ENCODE measurements around the gene PUSL1. TPM values are rescaled to one million over a fixed set of nuclear protein-coding genes. Genes with fewer than 3 reads are reported as not detected.

PUSL1 gene
- total RNA-seq, 1 experiment from 2014 or later, result 40.3 TPM

- no peak for DNase-seq (ENCODE audit: low read depth)
Observed at GRCh38 chr1:1338278-1338677, 29.9 kb downstream of the PUSL1 start.

DNA sequence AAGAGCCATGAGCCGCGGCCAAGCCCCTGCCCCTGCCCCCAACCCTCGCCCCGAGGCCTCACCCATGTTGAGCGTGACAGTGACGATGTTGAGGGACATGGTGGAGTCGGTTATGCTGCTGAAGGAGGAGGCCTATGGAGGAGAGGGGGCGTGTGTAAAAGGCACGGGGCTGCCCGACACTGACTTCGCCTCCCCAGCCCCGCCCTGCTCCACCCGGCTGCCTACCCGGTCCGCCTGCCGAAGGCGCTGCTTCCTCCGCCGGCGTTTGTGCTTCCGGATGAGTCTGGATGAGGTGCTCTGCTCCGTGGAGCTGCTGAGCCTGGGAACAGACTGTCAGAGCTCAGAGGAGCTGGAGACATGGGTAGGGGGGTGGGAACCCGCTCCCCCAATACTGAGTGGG, 31.8 kb downstream of the PUSL1 start:
- no peak for DNase-seq (ENCODE audit: low read depth)

DNA sequence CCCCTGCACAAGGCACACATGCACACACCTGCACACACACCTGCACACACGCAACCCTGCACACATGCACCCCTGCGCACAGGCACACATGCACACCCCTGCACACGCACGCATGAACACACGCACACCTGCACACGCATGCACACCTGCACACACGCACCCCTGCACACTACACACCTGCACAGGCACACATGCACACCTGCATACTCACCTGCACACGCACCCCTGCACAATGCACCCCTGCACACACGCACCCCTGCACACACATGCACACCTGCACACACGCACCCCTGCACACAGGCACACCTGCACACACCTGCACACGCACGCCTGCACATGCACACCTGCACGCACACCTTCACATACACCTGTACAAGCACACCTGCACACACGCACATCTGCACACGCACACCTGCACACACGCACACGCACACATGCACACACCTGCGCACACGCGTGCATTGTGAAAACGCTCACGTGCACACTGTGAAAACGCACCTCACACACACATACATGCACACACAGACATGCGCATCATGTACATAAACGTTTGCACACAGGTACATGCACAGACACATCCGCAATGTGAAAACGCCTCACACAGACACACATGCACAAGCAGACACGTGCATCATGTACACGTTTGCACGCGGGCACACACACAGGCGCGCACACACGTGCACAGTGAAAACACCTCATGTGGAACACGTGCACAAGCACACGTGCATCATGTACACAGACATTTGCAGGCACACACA, 32.6 kb downstream of the PUSL1 start:
- no peak for DNase-seq (ENCODE audit: low read depth)

DNA sequence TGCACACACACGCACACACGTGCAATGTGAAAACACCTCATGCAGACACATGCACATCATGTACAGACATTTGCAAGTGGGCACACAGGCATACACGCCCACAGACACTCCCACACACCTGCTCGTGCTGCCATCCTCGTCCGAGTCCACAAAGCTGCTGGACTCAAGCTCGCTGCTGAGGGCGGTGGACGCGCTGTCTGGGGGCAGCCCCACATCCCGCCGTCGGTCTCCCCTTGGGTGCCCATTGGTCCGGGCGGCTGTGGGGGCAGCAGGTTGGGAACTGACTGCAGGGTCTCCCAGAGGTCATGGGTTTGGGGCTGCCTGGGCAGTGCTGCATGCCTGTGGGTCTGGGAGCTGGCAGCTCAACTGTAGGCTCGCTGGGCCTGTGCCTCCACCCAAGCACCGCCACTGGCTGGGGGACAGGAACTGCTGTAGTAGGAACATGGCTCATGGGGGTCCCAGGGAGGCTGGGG, 33.2 kb downstream of the PUSL1 start:
- no peak for DNase-seq (ENCODE audit: low read depth)

- no peak for DNase-seq (ENCODE audit: low read depth)
Observed at GRCh38 chr1:1342061-1342562, 33.7 kb downstream of the PUSL1 start.

DNA sequence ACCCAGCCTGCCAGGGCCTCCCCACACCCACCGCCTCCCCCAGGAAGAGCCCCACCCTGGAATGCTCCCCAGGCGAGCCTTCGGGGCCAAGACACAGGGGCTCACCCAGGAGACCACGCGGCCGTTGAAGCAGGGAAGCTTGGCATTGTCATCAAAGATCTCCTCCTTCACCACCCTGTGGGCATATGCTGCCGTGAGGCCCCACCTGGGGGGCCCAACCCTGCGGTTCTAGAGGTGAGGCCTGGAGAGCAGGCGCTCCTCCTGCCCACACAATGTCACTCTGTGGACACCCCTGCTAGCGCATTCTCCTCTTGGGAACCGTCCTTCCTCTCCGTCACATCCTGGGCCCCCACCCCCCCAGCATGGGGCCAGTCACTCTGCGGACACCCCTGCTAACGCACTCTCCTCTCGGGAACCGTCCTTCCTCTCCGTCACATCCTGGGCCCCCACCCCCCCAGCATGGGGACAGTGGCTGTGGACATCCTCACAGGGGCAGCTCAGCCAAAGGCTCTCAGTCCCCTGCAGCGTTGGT, 34.3 kb downstream of the PUSL1 start:
- DNase-seq (ENCODE audit: low read depth), result no peak

DNA sequence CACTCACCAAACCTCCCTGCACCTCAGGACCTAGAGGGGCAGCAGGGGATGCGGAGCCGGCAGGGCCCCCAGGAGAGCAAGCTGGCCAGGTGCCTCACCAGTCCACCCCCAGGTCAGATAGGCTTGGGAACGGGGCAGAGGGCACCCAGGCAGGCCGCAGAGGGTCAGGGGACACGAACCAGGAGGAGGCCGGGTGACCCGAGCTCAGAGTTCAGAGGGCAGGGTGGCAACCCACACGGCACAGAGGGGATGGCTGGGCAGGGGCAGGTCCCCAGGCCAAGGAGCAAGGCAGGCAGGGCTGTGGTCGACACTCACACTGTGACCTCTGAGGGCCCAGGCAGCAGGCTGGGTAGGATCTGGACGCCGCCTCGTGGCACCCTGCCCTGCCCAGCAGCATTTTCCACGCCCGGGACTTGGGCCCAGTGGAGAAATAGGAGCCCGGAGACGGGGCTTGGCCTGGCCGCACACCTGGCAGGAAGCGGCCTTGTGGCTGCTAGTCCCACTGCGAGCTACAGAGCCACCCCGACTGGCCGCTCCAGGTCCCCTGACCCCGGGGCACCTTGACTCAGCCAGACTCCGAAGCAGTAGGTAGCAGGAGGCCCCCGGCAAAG, 35.5 kb downstream of the PUSL1 start:
- DNase-seq (ENCODE audit: low read depth), result no peak

DNA sequence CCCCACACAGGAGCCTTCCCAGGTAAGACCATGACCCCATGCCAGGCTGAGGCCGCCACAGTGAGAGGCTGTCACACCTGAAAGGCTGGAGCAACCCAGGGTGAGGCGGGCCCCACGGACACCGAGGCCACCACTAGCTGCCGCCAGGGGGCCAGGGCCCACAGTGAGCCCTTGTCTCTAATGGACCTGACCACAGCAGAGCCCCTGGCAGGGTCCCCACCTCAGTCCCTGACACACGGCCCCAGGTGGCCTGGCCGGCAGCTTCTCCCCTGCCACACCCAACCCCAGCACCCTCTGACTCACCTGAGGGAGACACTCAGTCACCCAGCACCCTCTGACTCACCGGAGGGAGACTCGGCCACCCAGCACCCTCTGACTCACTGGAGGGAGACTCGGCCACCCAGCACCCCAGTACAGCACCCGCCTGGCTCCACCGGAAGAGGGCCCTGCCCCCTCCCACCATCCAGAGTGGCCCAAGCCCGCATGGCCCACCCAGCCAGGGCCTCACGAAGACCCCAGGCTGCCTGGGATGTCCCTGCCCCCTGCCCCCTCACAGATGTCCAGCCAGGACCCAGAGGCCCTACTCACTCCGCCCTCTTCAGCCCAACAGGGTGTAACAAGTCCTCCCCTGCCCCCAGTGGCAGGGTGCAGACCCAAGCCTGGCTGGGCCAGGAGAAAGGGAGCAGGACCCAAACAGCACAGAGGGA, 36.4 kb downstream of the PUSL1 start:
- DNase-seq (ENCODE audit: low read depth), result peak; percentile 81

GRCh38 chr1:1345384-1345783, 37.0 kb downstream of the PUSL1 start:
- peak; percentile 30 for DNase-seq (ENCODE audit: low read depth)

DNA sequence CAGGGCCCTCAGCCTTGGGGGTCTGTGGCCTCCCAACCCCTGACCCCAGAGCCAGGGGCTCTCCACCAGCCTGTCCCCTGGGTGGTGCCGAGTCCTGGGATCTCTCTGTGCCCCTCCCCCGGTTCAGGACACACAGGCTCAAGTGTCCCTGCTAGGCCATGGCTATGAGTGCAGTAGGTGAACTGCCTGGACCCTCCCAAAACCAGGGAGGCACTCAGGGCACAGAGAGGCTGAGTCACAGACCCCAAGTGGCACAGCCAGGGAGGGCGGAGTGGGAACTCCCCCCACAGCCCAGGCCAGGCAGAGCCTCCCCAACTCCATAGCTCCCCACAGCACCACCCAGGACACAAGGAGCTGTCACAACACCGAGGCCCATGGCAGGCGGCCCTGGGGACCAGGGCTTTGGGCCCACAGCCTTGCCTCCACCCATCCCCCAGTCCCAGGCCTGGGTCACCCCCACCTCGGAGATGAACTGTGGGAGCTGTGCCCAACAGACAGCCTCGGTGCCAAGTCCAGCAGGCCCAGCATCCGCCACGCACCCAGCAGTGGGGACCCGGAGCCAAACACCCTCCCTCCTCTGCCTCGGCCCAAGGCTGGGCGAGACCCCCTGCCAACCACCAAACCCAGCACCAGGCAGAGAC, 37.6 kb downstream of the PUSL1 start:
- no peak for DNase-seq (ENCODE audit: low read depth)

GRCh38 chr1:1346501-1346890, 38.1 kb downstream of the PUSL1 start:
- no peak for DNase-seq (ENCODE audit: low read depth)

- no peak for DNase-seq (ENCODE audit: low read depth)
Observed at GRCh38 chr1:1347026-1347595, 38.7 kb downstream of the PUSL1 start.

- peak; percentile 32 for DNase-seq (ENCODE audit: low read depth)
Observed at GRCh38 chr1:1347663-1348419, 39.4 kb downstream of the PUSL1 start.

DNA sequence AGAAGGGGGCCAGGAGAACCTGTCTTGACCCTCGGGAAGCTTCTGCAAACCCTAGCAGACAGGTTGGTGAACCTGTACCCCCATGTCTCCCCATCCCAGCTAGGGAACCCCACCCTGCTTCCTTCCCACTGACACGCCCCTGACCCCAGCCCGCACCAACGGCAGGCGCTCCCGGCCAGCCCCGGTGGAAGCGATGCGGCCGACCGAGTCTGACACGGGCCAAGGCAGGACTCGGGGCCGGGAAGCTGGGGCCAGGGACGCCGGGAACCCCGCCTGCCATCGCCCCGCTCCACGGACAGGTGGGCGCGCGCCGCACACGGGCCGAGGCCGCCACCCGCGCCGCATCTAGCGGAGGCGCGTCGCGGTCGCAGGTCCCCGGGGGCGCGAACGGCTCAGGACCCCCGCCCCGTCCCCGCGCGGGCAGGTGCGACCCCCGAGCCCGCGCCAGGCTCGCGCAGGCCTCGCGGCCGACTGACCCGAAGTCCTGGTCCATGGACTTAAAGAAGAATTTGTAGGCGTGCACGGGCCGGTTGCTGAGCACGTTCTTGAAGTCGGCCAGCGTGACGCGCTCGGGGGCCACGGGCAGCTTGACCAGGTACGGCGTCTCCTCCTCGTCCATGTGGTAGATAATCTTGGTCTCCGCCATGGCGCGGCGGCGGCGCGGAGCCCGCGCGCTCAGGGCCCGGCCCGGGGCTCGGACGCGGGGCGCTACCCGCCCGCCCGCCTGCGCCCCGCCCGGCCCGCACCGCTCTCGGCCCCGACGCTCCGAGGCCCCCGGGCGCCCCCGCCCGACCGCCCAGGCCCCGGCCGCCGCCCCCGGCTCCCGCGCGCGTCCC, 40.2 kb downstream of the PUSL1 start:
- peak; percentile 50 for DNase-seq (ENCODE audit: low read depth)

DNA sequence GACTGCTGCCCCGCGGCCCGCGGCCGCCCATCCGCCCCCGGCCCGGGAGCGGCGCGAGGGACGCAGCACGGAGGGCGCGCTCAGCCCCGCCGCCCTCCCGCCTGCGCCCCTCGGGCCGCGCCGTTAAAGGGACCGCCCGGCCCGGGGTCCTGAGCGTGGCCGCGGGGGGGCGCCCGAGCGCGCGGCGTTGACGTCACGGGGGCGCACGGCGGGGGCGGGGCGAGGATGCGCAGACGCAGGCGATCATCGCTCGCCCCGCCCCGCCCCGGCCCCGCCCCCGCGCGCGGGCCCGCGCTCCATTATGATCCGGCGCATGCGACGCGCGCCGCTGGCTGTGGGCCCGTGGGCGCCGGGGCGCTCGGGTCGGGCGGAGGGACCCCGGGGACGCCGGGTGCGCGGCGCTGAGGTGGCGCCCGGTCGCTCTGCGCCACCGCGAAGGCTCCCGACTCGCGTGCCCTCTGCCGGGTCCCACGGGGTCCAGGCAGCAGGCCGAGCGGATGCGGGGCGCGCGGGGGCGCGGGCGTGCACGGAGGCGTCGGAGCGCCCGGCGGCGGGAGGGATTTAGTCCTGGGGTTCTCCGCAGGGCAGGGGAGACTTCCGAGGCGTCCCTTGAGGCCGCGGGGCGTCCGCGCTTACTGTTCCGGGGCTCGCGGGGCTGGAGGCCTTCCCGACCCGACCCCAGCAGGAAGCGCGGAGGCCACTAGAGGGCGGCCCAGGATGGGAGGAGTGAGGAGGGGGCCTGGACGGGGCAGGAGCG, 41.0 kb downstream of the PUSL1 start, which contains the start of gene DVL1:
Gene DVL1, minus strand, starts transcription at position 163 of the 757 bp plus-strand sequence. CDS start 353 bp downstream, outside the sequence.
- DNase-seq (ENCODE audit: low read depth), result peak; percentile 60

- peak; percentile 22 for DNase-seq (ENCODE audit: low read depth)
Observed at GRCh38 chr1:1351511-1352427, 43.4 kb downstream of the PUSL1 start.

DNA sequence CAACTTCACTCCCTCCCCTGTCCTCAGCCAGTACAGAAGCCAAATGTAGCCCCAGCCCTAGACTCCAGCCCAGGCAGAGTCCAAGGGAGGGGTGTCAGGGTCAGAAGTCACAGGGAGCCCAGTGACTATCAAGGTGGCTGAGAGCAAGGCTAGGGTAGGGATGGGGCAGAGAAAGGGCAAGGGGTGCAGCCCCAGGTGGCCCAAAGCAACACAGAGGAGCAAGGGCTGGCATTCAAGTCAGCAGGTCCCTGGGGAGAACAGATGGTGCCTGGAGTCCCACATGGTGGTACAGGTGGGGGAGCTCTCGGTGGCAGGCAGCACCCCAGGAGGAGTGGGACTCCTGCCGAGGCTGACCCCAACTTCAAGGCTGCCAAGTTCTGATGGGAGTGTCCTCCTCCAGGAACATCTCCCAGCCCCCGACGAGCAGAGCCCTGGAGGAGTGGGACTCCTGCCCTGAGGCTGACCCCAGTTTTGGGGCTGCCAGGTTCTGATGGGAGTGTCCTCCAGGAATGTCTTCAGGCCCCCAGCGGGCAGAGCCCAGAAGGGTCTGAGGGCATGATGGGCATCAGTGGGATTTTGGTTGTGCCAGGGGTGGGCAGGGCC, 44.5 kb downstream of the PUSL1 start:
- DNase-seq (ENCODE audit: low read depth), result no peak

Measured in M059J (cell line).